Testis (tissue), 3 donors: ENCODE results near the gene HOXD11. TPM values are rescaled to one million over a fixed set of nuclear protein-coding genes. Genes with fewer than 3 reads are reported as not detected.

ENCODE experiments used
- DNase-seq: peaks from one replicate; pipeline ENCODE4 v3.0.0-alpha.2; 2019
- H3K27ac ChIP-seq, 2 donors: fragments of 200-600 bp; sonication (generic); one replicate each; pipeline ENCODE4 v1.5.1; 2019
- H3K27me3 ChIP-seq: fragments of 200-600 bp; sonication (generic); one replicate; pipeline ENCODE4 v1.5.1; 2019
- H3K36me3 ChIP-seq: fragments of 200-600 bp; sonication (generic); one replicate; pipeline ENCODE4 v1.5.1; 2017; ENCODE audit warnings: low read depth; ENCODE audit errors: missing control alignments
- H3K4me1 ChIP-seq: fragments of 200-600 bp; sonication (generic); one replicate; pipeline ENCODE4 v1.5.1; 2019
- H3K4me3 ChIP-seq, 2 donors: fragments of 200-600 bp; sonication (generic); one replicate each; pipeline ENCODE4 v1.5.1; 2017 to 2019
- H3K9me3 ChIP-seq: fragments of 200-600 bp; sonication (generic); one replicate; pipeline ENCODE4 v1.5.1; 2017
- CTCF ChIP-seq, 3 experiments: fragments of 450-650 bp in 2 of 3; fragments of 200-600 bp in 1 of 3; sonication (generic) in 1 of 3; IDR thresholded peaks; one replicate each; pipeline ENCODE4 v1.5.1; 2016 to 2019; ENCODE audit warnings: antibody characterized with exemption in 3 of 3, mild to moderate bottlenecking in 2 of 3, moderate library complexity in 1 of 3
- POLR2A ChIP-seq: fragments of 450-650 bp; IDR thresholded peaks from one replicate; pipeline ENCODE4 v1.6.1; 2017; ENCODE audit warnings: antibody characterized with exemption, mild to moderate bottlenecking, moderate library complexity
- WGBS, 2 donors: methylation state at CpG; one replicate each; pipeline ENCODE4 v1.1.5; 2018; 5-methylcytosine and 5-hydroxymethylcytosine counted together
- intact Hi-C: fragments of 100-400 bp; cut with DNase I; formaldehyde crosslinking; loops from one replicate; pipeline ENCODE4 v1.15.1; 2023; ENCODE audit warnings: low total_unique reads
- polyA plus RNA-seq: library from polyadenylated mRNA; stranded (reverse); fragments of 350-450 nt; fragmentation: Illumina TruSeq; extraction: RNeasy Lipid Tissue Mini Kit (QIAGEN cat#74804); gene quantifications from one replicate; pipeline ENCODE4 v1.2.3, GENCODE V29; 2014; ENCODE audit warnings: low read depth, low replicate concordance; ENCODE audit not compliant: insufficient read depth
- total RNA-seq, 2 donors: library from RNA; depleted of rRNA; stranded (reverse); fragments of >200 nt; gene quantifications; one replicate each; pipeline ENCODE4 v1.2.3, GENCODE V29; 2016

Gene HOXD11
- total and polyA plus RNA-seq, 3 donors from 2014 or later = 0.29 to 1.7 (median 0.62) TPM

GRCh38 chr2:176138526-176138922 lies 31.4 kb downstream of the HOXD11 start:
- no peaks in the 10 kb centered on the region for H3K36me3 ChIP-seq
- H3K27me3 ChIP-seq = no peaks in the 10 kb centered on the region
- intact Hi-C loops = no loop called here
- peak overlapping the region; percentile 79 to 99 for H3K27ac ChIP-seq
- no peaks in the 10 kb centered on the region for H3K9me3 ChIP-seq
- peaks cover 13% of the 10 kb centered on the region for H3K4me1 ChIP-seq
- WGBS, 2 donors = 10 to 21% methylated on average over 14 of the region's 14 CpGs
- peak overlapping the region; percentile 87 to 89 for H3K4me3 ChIP-seq
- no peak for TF ChIP-seq CTCF (IDR thresholded peaks at IDR 0.05)
- no peak for DNase-seq

GRCh38 chr2:176138923-176139660 lies 32.0 kb downstream of the HOXD11 start:
- 10% methylated on average over 28 of the region's 28 CpGs for WGBS, 2 donors

GRCh38 chr2:176139661-176140512 lies 32.8 kb downstream of the HOXD11 start:
- H3K4me3 ChIP-seq = peak overlapping the region; percentile 87 to 89
- peak overlapping the region; percentile 79 to 99 for H3K27ac ChIP-seq
- H3K9me3 ChIP-seq = no peaks in the 10 kb centered on the region
- no peaks in the 10 kb centered on the region for H3K27me3 ChIP-seq
- DNase-seq = peak; percentile 68
- peaks cover 8% of the 10 kb centered on the region for H3K4me1 ChIP-seq
- intact Hi-C loops = loop anchor here (1.0 to 10.0 kb wide), 2 partner anchors 315 to 414 kb away; no protein-coding TSS in a partner anchor
- H3K36me3 ChIP-seq = no peaks in the 10 kb centered on the region
- TF ChIP-seq POLR2A (no peak), CTCF (IDR thresholded peaks at IDR 0.05) (no peak)
- 2 to 6% methylated on average over 22 to 41 of the region's 41 CpGs for WGBS, 2 donors

More at GRCh38 chr2:176138923-176139660, 32.0 kb downstream of the HOXD11 start:
- intact Hi-C loops = no loop called here
- no peak for TF ChIP-seq CTCF (IDR thresholded peaks at IDR 0.05)
- TF ChIP-seq POLR2A = no peak
- H3K4me1 ChIP-seq = peaks cover 13% of the 10 kb centered on the region
- H3K27me3 ChIP-seq = no peaks in the 10 kb centered on the region
- H3K27ac ChIP-seq = peak overlapping the region; percentile 79 to 99
- DNase-seq = no peak
- H3K4me3 ChIP-seq = peak overlapping the region; percentile 87 to 89
- H3K36me3 ChIP-seq = no peaks in the 10 kb centered on the region
- no peaks in the 10 kb centered on the region for H3K9me3 ChIP-seq

GRCh38 chr2:176140513-176141317 lies 33.6 kb downstream of the HOXD11 start:
- no peaks in the 10 kb centered on the region for H3K36me3 ChIP-seq
- intact Hi-C loops = loop anchor here (1.0 to 10.0 kb wide), 2 partner anchors 314 to 414 kb away; no protein-coding TSS in a partner anchor
- no peaks in the 10 kb centered on the region for H3K27me3 ChIP-seq
- peak overlapping the region; percentile 79 to 99 for H3K27ac ChIP-seq
- H3K9me3 ChIP-seq = no peaks in the 10 kb centered on the region
- H3K4me3 ChIP-seq = peak overlapping the region; percentile 87 to 89
- H3K4me1 ChIP-seq = peaks cover under 1% of the 10 kb centered on the region
- TF ChIP-seq POLR2A (no peak), CTCF (IDR thresholded peaks at IDR 0.05) (peak; percentile 91 to 98 (median 97))
- peak; percentile 84 for DNase-seq
- 5 to 23% methylated on average over 10 to 45 of the region's 48 CpGs for WGBS, 2 donors
